Thymus (tissue), 11 donors: ENCODE results near the gene LTB4R. TPM values are rescaled to one million over a fixed set of nuclear protein-coding genes. Genes with fewer than 3 reads are reported as not detected.
"Not testable (repeated sequence)": the region's sequence is repeated elsewhere in the genome, so short reads cannot be mapped to it uniquely, and the experiment has no call there.

ENCODE experiments used
- DNase-seq, 9 donors: peaks; one replicate each; pipeline ENCODE4 v3.0.0-alpha.2; 2013; ENCODE audit warnings: low spot score in 9 of 9, low read depth in 6 of 9, missing footprints in 1 of 9
- H3K27ac ChIP-seq, 2 donors: one replicate each; pipeline ENCODE4 v1.5.1; 2013; ENCODE audit warnings: control low read depth in 1 of 2, low read depth in 1 of 2, low read length in 1 of 2, mild to moderate bottlenecking in 1 of 2, moderate library complexity in 1 of 2
- H3K27me3 ChIP-seq, 2 donors: one replicate each; pipeline ENCODE4 v1.5.1; 2013; ENCODE audit warnings: low read length in 1 of 2; ENCODE audit not compliant: control insufficient read depth in 2 of 2, insufficient read depth in 1 of 2
- H3K36me3 ChIP-seq, 2 donors: one replicate each; pipeline ENCODE4 v1.5.1; 2013; ENCODE audit warnings: low read length in 1 of 2, mild to moderate bottlenecking in 1 of 2, moderate library complexity in 1 of 2; ENCODE audit not compliant: control insufficient read depth in 2 of 2, insufficient read depth in 2 of 2
- H3K4me1 ChIP-seq, 2 donors: one replicate each; pipeline ENCODE4 v1.5.1; 2013; ENCODE audit warnings: low read length in 2 of 2; ENCODE audit not compliant: control insufficient read depth in 2 of 2, insufficient read depth in 2 of 2
- H3K4me3 ChIP-seq, 2 donors: one replicate each; pipeline ENCODE4 v1.5.1; 2013; ENCODE audit warnings: low read length in 2 of 2, control low read depth in 1 of 2, mild to moderate bottlenecking in 1 of 2
- H3K9me3 ChIP-seq, 2 donors: one replicate each; pipeline ENCODE4 v1.5.1; 2013; ENCODE audit warnings: low read length in 1 of 2, mild to moderate bottlenecking in 1 of 2; ENCODE audit not compliant: control insufficient read depth in 2 of 2, insufficient read depth in 1 of 2
- WGBS: extraction: QIAGEN DNeasy Blood & Tissue Kit; methylation state at CpG from one replicate; pipeline ENCODE4 v1.1.7; 2013; 5-methylcytosine and 5-hydroxymethylcytosine counted together
- polyA plus RNA-seq: library from polyadenylated mRNA; stranded (reverse); fragments of 200-250 nt; gene quantifications from one replicate; pipeline ENCODE4 v1.2.3, GENCODE V29; 2013
- total RNA-seq: library from RNA; stranded (reverse); fragments of 120-200 nt; gene quantifications from one replicate; pipeline ENCODE4 v1.2.4, GENCODE V29; 2013
- donor health status: healthy.

LTB4R gene
- total and polyA plus RNA-seq, 2 donors = 4.4 to 73.3 TPM

DNA sequence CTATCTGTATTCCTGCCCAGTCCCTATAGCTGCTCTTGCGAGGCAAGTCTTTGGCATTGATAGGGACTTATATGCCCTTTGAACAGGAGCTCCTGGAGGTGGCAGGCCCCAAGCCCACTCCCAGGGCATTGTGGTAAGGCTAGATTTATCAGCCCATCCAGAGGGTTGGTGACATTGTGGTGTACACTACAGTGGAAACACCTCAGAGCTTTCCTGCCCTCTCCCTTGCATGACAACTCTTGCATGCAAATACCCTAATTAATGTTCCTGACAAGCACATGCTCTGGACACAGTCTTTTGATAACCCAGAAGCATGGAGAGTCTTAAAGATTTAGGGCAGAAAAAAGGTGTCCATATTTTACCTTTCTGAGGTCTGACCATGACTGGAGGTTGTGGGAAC is 29.3 kb downstream of the LTB4R start:
- Histone ChIP-seq H3K27me3 (peaks cover 14 to 65% of the 10 kb centered on the region in 2 donors), H3K36me3 (peaks cover 0 to 13% of the 10 kb centered on the region in 2 donors), H3K4me1 (peaks cover 4 to 16% of the 10 kb centered on the region in 2 donors), H3K9me3 (no peaks in the 10 kb centered on the region), H3K4me3 (no peak overlapping the region), H3K27ac (no peak overlapping the region)
- 100% methylated on average over 1 of the region's 1 CpG for WGBS
- no peak for DNase-seq

- Histone ChIP-seq H3K27me3 (peaks cover 3 to 49% of the 10 kb centered on the region in 2 donors), H3K4me1 (peaks cover 4 to 14% of the 10 kb centered on the region in 2 donors), H3K36me3 (no peaks in the 10 kb centered on the region), H3K4me3 (no peak overlapping the region), H3K9me3 (no peaks in the 10 kb centered on the region), H3K27ac (no peak overlapping the region)
- WGBS = 99% methylated on average over 4 of the region's 4 CpGs
- DNase-seq = no peak
These were observed 31.6 kb downstream of the LTB4R start for GRCh38 chr14:24342889-24343288.

- H3K27ac ChIP-seq = no peak overlapping the region
- H3K4me3 ChIP-seq = no peak overlapping the region
- H3K4me1 ChIP-seq = peaks cover 2 to 12% of the 10 kb centered on the region in 2 donors
- no peak for DNase-seq
- WGBS = 88% methylated on average over 7 of the region's 7 CpGs
- H3K27me3 ChIP-seq = peaks cover 3 to 41% of the 10 kb centered on the region in 2 donors
- no peaks in the 10 kb centered on the region for H3K9me3 ChIP-seq
- no peaks in the 10 kb centered on the region for H3K36me3 ChIP-seq
These were observed 32.7 kb downstream of the LTB4R start for GRCh38 chr14:24343795-24344660.

DNA sequence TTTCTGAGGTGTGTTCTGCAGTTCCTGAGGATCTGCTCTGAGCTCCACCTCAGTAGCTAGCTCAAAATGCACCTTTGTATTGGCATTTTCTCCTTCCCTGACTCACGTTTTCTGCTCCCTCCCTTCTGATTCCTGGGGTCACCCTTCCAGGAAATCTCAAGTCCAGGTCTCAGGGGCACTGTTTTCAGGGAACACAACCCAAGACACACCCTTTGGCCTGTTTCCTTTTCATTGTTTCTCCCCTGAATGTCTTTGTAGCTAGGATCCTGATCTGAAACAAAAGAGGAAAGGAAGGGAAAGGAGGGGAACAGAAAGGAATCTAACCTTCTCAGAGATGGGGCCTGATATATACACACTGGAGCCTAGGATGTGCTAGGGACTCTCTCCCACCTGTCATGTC is 35.8 kb downstream of the LTB4R start:
- 93% methylated on average over 1 of the region's 1 CpG for WGBS
- H3K4me3 ChIP-seq = no peak overlapping the region
- no peak for DNase-seq
- peaks cover 0 to 43% of the 10 kb centered on the region in 2 donors for H3K27me3 ChIP-seq
- H3K36me3 ChIP-seq = no peaks in the 10 kb centered on the region
- no peaks in the 10 kb centered on the region for H3K4me1 ChIP-seq
- H3K27ac ChIP-seq = no peak overlapping the region
- no peaks in the 10 kb centered on the region for H3K9me3 ChIP-seq

DNA sequence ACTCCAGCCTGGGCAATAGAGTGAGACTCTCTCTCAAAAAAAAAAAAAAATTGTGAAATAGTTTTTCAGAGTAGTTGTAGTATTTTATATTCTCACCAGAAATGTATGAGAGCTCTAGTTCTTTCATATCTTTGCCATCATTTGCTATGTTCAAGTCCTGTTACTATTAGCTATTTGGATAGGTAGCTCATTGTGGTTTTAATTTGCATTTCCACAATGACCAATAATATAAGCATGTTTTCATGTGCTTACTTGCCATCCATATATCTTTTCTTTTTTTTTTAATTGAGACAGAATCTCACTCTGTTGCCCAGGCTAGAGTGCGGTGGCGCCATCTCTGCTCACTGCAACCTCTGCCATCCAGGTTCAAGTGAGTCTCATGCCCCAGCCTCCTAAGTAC is 36.9 kb downstream of the LTB4R start:
- Histone ChIP-seq H3K4me1 (no peaks in the 10 kb centered on the region), H3K4me3 (no peak overlapping the region), H3K9me3 (no peaks in the 10 kb centered on the region), H3K36me3 (no peaks in the 10 kb centered on the region), H3K27me3 (peaks cover 2 to 46% of the 10 kb centered on the region in 2 donors), H3K27ac (no peak overlapping the region)
- WGBS = 98% methylated on average over 2 of the region's 2 CpGs
- no peak for DNase-seq

DNA sequence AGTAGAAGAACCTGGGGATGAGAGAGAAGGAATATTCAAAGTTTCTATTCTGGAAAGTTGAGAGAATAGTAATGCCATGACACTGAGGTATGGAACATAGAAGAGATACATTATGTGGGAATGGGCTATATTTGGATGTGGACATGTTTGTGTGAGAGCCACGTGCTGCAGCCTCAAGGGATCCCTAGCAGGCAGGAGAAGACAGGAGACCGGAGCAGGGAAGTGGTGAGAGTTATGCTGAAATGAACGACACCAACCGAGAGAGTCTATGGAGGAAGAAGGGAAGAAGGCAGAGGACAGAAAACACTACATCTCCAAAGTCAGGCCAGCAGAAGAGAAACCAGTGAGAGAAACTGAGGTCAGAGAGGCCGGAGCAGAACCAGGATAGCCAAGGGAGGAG is 38.4 kb downstream of the LTB4R start:
- Histone ChIP-seq H3K27me3 (peaks cover 2 to 42% of the 10 kb centered on the region in 2 donors), H3K36me3 (no peaks in the 10 kb centered on the region), H3K9me3 (no peaks in the 10 kb centered on the region), H3K4me3 (no peak overlapping the region), H3K27ac (no peak overlapping the region), H3K4me1 (no peaks in the 10 kb centered on the region)
- no peak for DNase-seq
- WGBS = 92% methylated on average over 5 of the region's 5 CpGs

DNA sequence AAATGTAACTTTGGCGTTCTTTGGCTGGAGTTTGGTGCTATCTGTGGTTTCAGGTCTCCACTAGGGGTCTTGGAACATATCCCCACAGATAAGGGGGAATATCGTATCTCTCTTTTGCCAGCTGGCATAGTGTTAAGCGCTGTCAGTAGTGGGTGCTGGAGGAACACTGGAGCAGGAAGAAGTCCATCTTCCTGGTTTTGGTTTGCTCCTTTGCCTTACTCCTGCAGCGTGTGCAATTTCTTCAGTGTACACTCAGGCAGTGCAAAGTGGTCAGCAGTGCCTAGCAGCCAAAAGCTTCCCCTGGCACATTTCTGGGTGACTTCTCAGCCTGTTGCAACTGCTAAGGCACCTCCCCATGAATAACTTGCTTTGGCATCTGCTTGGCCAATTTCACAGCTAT is 40.2 kb downstream of the LTB4R start:
- H3K36me3 ChIP-seq = no peaks in the 10 kb centered on the region
- DNase-seq = no peak
- no peak overlapping the region for H3K27ac ChIP-seq
- H3K27me3 ChIP-seq = peaks cover 2 to 40% of the 10 kb centered on the region in 2 donors
- H3K4me3 ChIP-seq = no peak overlapping the region
- no peaks in the 10 kb centered on the region for H3K4me1 ChIP-seq
- WGBS = 45% methylated on average over 4 of the region's 4 CpGs
- no peaks in the 10 kb centered on the region for H3K9me3 ChIP-seq

- H3K4me1 ChIP-seq = no peaks in the 10 kb centered on the region
- H3K9me3 ChIP-seq = no peaks in the 10 kb centered on the region
- no peak overlapping the region for H3K27ac ChIP-seq
- 86% methylated on average over 5 of the region's 5 CpGs for WGBS
- H3K27me3 ChIP-seq = peaks cover 4 to 31% of the 10 kb centered on the region in 2 donors
- DNase-seq = no peak
- no peaks in the 10 kb centered on the region for H3K36me3 ChIP-seq
- no peak overlapping the region for H3K4me3 ChIP-seq
These were observed 42.5 kb downstream of the LTB4R start for GRCh38 chr14:24353559-24354481.

- 98% methylated on average over 3 of the region's 3 CpGs for WGBS
- H3K27ac ChIP-seq = not testable (repeated sequence)
- H3K27me3 ChIP-seq = peaks cover 4 to 28% of the 10 kb centered on the region in 2 donors
These were observed 43.2 kb downstream of the LTB4R start for GRCh38 chr14:24354482-24354825.

More at GRCh38 chr14:24354482-24354825, 43.2 kb downstream of the LTB4R start:
- not testable (repeated sequence) for H3K4me1 ChIP-seq, H3K4me3 ChIP-seq, DNase-seq, H3K36me3 ChIP-seq, H3K9me3 ChIP-seq
